ENCODE results near the gene C1RL.

DNA sequence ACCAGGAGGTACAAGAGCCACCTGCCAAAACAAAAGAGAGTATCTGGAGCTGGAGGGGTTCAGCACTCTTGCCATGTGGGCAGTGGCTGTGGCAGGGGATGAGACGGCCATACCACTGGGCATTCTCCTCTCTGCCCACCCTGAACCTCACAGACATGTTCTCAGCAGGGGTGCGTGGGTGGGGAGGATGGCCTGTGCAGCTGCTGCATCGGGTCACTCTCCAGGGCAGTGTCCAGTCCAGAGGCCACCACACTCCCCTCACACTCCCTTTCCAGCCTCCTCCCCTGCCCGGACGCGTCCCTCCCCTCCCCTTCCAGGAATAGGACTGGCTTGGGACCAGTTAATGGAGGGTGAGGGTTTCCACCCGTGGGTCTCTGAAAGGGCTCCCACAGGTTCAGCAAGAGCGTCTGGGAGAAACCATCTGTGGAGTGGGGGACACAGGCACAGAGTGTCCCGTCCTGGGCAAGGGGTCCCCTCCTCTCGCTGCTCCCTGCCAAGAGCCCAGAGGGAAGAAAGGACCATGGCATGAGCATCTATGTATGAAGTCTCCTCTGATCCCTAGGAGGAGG is 17.3 kb downstream of the C1RL start:
- TF ChIP-seq, protein P1, sequence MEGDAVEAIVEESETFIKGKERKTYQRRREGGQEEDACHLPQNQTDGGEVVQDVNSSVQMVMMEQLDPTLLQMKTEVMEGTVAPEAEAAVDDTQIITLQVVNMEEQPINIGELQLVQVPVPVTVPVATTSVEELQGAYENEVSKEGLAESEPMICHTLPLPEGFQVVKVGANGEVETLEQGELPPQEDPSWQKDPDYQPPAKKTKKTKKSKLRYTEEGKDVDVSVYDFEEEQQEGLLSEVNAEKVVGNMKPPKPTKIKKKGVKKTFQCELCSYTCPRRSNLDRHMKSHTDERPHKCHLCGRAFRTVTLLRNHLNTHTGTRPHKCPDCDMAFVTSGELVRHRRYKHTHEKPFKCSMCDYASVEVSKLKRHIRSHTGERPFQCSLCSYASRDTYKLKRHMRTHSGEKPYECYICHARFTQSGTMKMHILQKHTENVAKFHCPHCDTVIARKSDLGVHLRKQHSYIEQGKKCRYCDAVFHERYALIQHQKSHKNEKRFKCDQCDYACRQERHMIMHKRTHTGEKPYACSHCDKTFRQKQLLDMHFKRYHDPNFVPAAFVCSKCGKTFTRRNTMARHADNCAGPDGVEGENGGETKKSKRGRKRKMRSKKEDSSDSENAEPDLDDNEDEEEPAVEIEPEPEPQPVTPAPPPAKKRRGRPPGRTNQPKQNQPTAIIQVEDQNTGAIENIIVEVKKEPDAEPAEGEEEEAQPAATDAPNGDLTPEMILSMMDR (IDR thresholded peaks at IDR 0.05; ENCODE audit: borderline replicate concordance, extremely low read depth, low read length, poor library complexity, severe bottlenecking): no peak
- TF ChIP-seq EZH2 (IDR thresholded peaks at IDR 0.05; ENCODE audit: borderline replicate concordance, low read depth, low read length, severe bottlenecking): no peak

Measured in DND-41 (cell line).